PFSK-1 (cell line): ENCODE results near the gene MITF.

Source experiments
- FOXP2 ChIP-seq: optimal IDR thresholded peaks from 2 replicates; pipeline ENCODE3; 2011; ENCODE audit warnings: borderline replicate concordance, control low read depth, inconsistent platforms; ENCODE audit not compliant: insufficient read depth; ENCODE audit errors: extremely low read length, extremely low read depth
- POLR2AphosphoS5 ChIP-seq: IDR thresholded peaks from 2 replicates; pipeline ENCODE4 v1.6.1; 2012; ENCODE audit warnings: low read depth, mild to moderate bottlenecking, control low read depth, low read length, moderate library complexity
- SIN3A ChIP-seq: IDR thresholded peaks from 2 replicates; pipeline ENCODE4 v1.6.1; 2012; ENCODE audit warnings: mild to moderate bottlenecking, low read length, moderate library complexity, borderline replicate concordance; ENCODE audit not compliant: insufficient read depth
- TAF1 ChIP-seq: IDR thresholded peaks from 2 replicates; pipeline ENCODE4 v1.6.1; 2012; ENCODE audit warnings: low read length, control low read depth, borderline replicate concordance; ENCODE audit not compliant: insufficient read depth
- TF ChIP-seq, protein P1 (sequence below), 2 experiments: IDR thresholded peaks; 2 replicates each; pipeline versions ENCODE4 v1.6.1 to v1.8.0; 2011 to 2012; ENCODE audit warnings: low read depth in 2 of 2, low read length in 2 of 2, control low read depth in 1 of 2, inconsistent platforms in 1 of 2, mild to moderate bottlenecking in 1 of 2, moderate library complexity in 1 of 2; ENCODE audit not compliant: insufficient read depth in 1 of 2

MITF gene

DNA sequence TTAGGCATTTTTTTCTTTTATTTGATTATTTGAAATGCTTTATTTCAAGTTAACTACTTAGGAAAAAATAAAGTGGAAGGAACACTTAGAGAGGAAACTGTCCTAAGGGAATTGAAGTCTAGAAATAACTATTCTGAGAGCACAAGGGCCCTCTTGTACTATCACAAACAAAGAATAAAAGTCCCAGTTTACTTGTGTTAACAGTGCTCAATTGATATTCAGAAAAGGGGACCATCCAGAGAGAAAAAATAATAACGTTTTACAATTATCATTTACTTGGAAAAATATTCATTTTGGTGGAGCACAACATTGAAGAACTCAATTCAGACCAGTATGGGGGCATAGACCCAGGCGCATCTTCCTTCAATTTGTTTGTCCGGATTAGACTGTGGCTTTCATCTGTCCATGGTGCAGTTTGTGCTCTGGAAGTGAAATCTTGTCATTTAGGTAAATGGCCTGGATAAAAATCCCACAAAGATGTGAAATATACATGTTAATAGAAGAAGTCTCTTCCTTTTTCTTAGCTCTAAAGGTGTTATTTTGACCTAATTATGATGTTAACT lies 205.7 kb downstream of the MITF start:
- TF ChIP-seq POLR2AphosphoS5 (no peak), SIN3A (no peak), TAF1 (no peak), FOXP2 (no peak)
- TF ChIP-seq, protein P1, sequence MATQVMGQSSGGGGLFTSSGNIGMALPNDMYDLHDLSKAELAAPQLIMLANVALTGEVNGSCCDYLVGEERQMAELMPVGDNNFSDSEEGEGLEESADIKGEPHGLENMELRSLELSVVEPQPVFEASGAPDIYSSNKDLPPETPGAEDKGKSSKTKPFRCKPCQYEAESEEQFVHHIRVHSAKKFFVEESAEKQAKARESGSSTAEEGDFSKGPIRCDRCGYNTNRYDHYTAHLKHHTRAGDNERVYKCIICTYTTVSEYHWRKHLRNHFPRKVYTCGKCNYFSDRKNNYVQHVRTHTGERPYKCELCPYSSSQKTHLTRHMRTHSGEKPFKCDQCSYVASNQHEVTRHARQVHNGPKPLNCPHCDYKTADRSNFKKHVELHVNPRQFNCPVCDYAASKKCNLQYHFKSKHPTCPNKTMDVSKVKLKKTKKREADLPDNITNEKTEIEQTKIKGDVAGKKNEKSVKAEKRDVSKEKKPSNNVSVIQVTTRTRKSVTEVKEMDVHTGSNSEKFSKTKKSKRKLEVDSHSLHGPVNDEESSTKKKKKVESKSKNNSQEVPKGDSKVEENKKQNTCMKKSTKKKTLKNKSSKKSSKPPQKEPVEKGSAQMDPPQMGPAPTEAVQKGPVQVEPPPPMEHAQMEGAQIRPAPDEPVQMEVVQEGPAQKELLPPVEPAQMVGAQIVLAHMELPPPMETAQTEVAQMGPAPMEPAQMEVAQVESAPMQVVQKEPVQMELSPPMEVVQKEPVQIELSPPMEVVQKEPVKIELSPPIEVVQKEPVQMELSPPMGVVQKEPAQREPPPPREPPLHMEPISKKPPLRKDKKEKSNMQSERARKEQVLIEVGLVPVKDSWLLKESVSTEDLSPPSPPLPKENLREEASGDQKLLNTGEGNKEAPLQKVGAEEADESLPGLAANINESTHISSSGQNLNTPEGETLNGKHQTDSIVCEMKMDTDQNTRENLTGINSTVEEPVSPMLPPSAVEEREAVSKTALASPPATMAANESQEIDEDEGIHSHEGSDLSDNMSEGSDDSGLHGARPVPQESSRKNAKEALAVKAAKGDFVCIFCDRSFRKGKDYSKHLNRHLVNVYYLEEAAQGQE (IDR thresholded peaks at IDR 0.05; ENCODE audit: insufficient read depth in 1 of 2, low read depth in 2 of 2, low read length in 2 of 2) = no peak

DNA sequence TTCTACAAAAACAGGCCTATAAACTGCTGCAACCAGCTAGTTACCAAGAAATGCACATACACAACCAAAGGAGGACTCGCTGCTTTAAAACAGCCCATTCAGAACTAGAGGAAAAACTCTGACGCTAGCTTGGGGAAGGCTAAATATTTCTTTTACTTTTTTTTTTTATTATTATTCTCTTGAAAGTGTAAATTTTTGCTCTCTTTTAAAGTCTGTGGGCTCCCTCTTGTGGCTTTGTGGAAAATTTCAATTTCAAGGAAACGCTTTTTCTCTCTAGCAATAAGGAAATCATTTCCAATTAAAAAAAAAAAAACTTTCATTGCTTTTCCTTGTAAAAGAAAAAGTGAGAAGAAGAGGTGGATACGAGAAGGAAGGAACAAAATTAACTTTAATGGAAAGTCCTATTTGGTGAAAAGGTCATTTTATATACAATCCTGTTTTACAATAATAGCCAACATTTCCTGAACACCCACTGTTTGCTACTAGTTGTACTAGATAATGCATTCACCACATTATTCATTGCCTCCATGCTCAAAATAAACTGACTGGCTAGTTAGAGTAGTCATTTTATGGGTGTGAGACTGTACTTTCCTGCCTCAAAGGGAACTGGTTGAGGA lies 209.1 kb downstream of the MITF start:
- TF ChIP-seq TAF1 (no peak), POLR2AphosphoS5 (no peak), FOXP2 (no peak), SIN3A (no peak)
- TF ChIP-seq, protein P1 (IDR thresholded peaks at IDR 0.05; ENCODE audit: insufficient read depth in 1 of 2, low read depth in 2 of 2, low read length in 2 of 2) = no peak

DNA sequence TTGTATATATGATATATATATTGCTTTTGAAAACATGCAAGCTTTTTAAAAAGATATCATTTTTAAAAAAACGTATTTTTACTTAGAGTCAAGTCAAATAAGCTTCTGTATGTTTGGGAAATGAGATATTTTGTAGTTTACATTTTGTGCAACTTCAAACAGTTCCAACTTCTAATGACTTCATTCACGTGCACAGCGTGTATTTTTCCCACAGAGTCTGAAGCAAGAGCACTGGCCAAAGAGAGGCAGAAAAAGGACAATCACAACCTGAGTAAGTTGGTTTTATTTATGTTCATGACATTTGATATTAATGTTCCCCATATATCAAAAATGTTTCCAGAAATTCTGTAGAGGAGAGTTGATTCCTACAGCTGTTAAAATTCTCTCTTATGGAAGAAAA lies 212.4 kb downstream of the MITF start:
- TF ChIP-seq FOXP2 (no peak), TAF1 (no peak), POLR2AphosphoS5 (no peak)
- TF ChIP-seq, protein P1 (IDR thresholded peaks at IDR 0.05; ENCODE audit: insufficient read depth in 1 of 2, low read depth in 2 of 2, low read length in 2 of 2) = no peak

DNA sequence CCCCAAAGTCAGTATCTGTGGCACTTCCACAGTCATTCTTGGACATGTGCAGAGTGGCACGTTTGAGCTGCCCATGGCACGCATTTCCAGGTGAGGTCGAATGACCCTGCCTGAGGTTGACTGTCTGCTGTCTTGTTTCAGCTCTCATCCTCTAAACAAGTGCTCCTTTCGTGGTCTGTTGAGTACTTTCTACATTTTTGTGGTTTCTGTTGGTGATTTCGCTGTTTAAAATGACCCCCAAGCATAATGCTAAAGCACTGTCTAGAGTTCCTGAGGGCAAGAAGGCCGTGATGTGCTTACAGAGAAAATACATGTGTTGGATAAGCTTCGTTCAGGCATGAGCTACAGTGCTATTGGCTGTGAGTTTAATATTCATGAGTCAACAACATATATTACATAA lies 220.3 kb downstream of the MITF start:
- TF ChIP-seq FOXP2 (no peak), POLR2AphosphoS5 (no peak), SIN3A (no peak), TAF1 (no peak)
- TF ChIP-seq, protein P1 (IDR thresholded peaks at IDR 0.05; ENCODE audit: insufficient read depth in 1 of 2, low read depth in 2 of 2, low read length in 2 of 2) = no peak
